HEK293 (cell line): Measurements from ENCODE around the gene ETV1.

Source experiments
- KLF10 ChIP-seq: fragments of 450-650 bp; IDR thresholded peaks from 2 replicates; pipeline ENCODE4 v1.5.1; 2018; ENCODE audit warnings: missing biosample characterization, mild to moderate bottlenecking, missing genetic modification characterization
- KLF16 ChIP-seq: fragments of 450-650 bp; formaldehyde crosslinking; IDR thresholded peaks from 2 replicates; pipeline ENCODE4 v1.5.1; 2017; ENCODE audit warnings: missing biosample characterization, missing genetic modification characterization
- MZF1 ChIP-seq: fragments of 450-650 bp; formaldehyde crosslinking; IDR thresholded peaks from 2 replicates; pipeline ENCODE4 v1.5.1; 2017; ENCODE audit warnings: missing biosample characterization, missing genetic modification characterization, borderline replicate concordance
- ZBTB10 ChIP-seq: fragments of 450-650 bp; formaldehyde crosslinking; IDR thresholded peaks from 2 replicates; pipeline ENCODE4 v1.5.1; 2016; ENCODE audit warnings: missing biosample characterization, missing genetic modification characterization
- ZFP41 ChIP-seq: fragments of 450-650 bp; formaldehyde crosslinking; IDR thresholded peaks from 2 replicates; pipeline ENCODE4 v1.5.1; 2016; ENCODE audit warnings: missing biosample characterization, missing genetic modification characterization, borderline replicate concordance
- ZNF138 ChIP-seq: fragments of 450-650 bp; formaldehyde crosslinking; IDR thresholded peaks from 2 replicates; pipeline ENCODE4 v1.5.1; 2016; ENCODE audit warnings: missing biosample characterization, missing genetic modification characterization, borderline replicate concordance
- ZNF274 ChIP-seq, 2 experiments: fragments of 200-500 bp in 1 of 2; fragments of 450-650 bp in 1 of 2; sonication (Bioruptor generic) in 1 of 2; formaldehyde crosslinking in 1 of 2; IDR thresholded peaks; 2 replicates each; pipeline versions ENCODE4 v1.5.1 to v1.6.1; 2014 to 2016; ENCODE audit warnings: borderline replicate concordance in 1 of 2, inconsistent platforms in 1 of 2, low read length in 1 of 2, missing biosample characterization in 1 of 2, missing genetic modification characterization in 1 of 2
- ZNF335 ChIP-seq: fragments of 450-650 bp; formaldehyde crosslinking; conservative IDR thresholded peaks from 2 replicates; pipeline ENCODE4 v1.5.1; 2016; ENCODE audit warnings: missing biosample characterization, missing genetic modification characterization
- ZNF416 ChIP-seq: fragments of 450-650 bp; formaldehyde crosslinking; IDR thresholded peaks from 2 replicates; pipeline ENCODE4 v1.5.1; 2016; ENCODE audit warnings: missing biosample characterization, missing genetic modification characterization

DNA sequence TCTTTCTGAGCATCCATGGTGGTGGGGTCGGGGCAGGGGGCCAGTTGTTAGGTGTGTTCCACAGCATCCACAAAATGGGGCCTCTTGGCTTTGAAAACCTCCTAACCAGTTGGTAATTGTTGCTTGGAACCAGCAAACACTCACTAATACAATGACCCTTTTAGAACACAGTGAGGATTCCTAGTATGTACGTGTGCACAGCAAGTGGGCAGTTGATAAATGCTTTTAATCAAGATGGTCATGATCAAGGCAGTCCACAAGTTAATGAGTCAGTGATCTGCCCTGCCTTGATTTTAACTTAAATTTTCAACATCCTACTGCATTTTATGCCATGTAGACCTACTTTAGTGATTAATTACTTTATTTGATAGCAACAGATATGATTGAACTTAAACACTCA is 103.1 kb downstream of the ETV1 start:
- TF ChIP-seq MZF1 (tag by site-specific recombination) (no peak), ZNF274 (IDR thresholded peaks at IDR 0.05; ENCODE audit: low read length) (no peak), ZNF274 (tag by site-specific recombination; IDR thresholded peaks at IDR 0.05; ENCODE audit: borderline replicate concordance) (no peak), ZFP41 (tag by site-specific recombination) (no peak), ZNF138 (tag by site-specific recombination) (no peak), ZNF416 (tag by site-specific recombination) (no peak), KLF10 (no peak), ZNF335 (tag by site-specific recombination) (no peak), ZBTB10 (tag by site-specific recombination) (no peak), KLF16 (tag by site-specific recombination) (no peak)
